DOHH2 (cell line): ENCODE data around the gene TACC2.

Experiments
- EZH2phosphoT487 ChIP-seq: fragments of 200-600 bp; sonication (generic); IDR thresholded peaks from 2 replicates; pipeline ENCODE4 v1.6.1; 2017; ENCODE audit warnings: borderline replicate concordance, mild to moderate bottlenecking, antibody characterized with exemption, low read length, moderate library complexity, mixed read lengths
- TF ChIP-seq, protein P1 (sequence below): fragments of 200-600 bp; sonication (generic); IDR thresholded peaks from one replicate; pipeline ENCODE4 v1.5.1; 2014; ENCODE audit warnings: antibody characterized with exemption, mild to moderate bottlenecking, low read depth, low read length; ENCODE audit not compliant: poor library complexity, severe bottlenecking

DNA sequence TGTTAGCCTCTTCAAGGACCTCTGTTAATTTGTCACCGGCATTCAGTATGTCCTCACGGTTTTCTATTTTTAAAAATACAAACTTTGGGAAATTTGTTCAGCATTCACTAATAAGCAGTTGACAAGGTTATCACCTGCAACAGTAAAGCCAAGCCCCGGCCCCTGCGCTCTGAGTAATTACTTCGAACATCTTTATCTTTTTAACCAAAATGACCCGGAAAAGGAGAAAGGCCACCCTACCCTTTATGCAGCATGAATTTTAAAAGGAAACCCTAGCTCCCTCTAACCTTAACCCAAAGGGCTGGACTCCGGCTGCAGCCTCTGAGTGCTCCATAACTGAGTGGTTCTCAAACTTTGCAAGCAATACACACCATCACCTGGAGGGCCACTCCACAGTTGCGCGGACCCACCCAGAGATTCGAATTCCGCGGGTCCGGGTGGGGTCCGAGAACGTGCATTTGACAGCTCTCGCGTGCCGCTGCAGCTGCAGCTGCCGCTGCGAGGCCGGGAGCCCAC, 14.9 kb upstream of the TACC2 start:
- TF ChIP-seq, protein P1, sequence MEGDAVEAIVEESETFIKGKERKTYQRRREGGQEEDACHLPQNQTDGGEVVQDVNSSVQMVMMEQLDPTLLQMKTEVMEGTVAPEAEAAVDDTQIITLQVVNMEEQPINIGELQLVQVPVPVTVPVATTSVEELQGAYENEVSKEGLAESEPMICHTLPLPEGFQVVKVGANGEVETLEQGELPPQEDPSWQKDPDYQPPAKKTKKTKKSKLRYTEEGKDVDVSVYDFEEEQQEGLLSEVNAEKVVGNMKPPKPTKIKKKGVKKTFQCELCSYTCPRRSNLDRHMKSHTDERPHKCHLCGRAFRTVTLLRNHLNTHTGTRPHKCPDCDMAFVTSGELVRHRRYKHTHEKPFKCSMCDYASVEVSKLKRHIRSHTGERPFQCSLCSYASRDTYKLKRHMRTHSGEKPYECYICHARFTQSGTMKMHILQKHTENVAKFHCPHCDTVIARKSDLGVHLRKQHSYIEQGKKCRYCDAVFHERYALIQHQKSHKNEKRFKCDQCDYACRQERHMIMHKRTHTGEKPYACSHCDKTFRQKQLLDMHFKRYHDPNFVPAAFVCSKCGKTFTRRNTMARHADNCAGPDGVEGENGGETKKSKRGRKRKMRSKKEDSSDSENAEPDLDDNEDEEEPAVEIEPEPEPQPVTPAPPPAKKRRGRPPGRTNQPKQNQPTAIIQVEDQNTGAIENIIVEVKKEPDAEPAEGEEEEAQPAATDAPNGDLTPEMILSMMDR, result no peak
- TF ChIP-seq EZH2phosphoT487, result no peak
